Suprapubic skin (tissue), 4 donors: ENCODE results near the gene HERC2. TPM values are rescaled to one million over a fixed set of nuclear protein-coding genes. Genes with fewer than 3 reads are reported as not detected.
A peak's percentile ranks its signal among the peaks of the same experiment; 100 is the strongest.

ENCODE experiments used
- DNase-seq, 2 donors: peaks; one replicate each; pipeline ENCODE4 v3.0.0-alpha.2; 2019; ENCODE audit warnings: low spot score in 2 of 2
- H3K27ac ChIP-seq: fragments of 200-600 bp; sonication (generic); one replicate; pipeline ENCODE4 v1.5.1; 2019
- H3K27me3 ChIP-seq: fragments of 200-600 bp; sonication (generic); one replicate; pipeline ENCODE4 v1.5.1; 2019
- H3K36me3 ChIP-seq: fragments of 200-600 bp; sonication (generic); one replicate; pipeline ENCODE4 v1.5.1; 2019
- H3K4me1 ChIP-seq: fragments of 200-600 bp; sonication (generic); one replicate; pipeline ENCODE4 v1.5.1; 2019
- H3K4me3 ChIP-seq: fragments of 200-600 bp; sonication (generic); one replicate; pipeline ENCODE4 v1.5.1; 2019; ENCODE audit warnings: mild to moderate bottlenecking
- H3K9me3 ChIP-seq: fragments of 200-600 bp; sonication (generic); one replicate; pipeline ENCODE4 v1.5.1; 2019
- CTCF ChIP-seq, 2 donors: fragments of 200-600 bp in 1 of 2; fragments of 450-650 bp in 1 of 2; sonication (generic) in 1 of 2; IDR thresholded peaks; one replicate each; pipeline ENCODE4 v1.5.1; 2016 to 2019; ENCODE audit warnings: antibody characterized with exemption in 2 of 2, mild to moderate bottlenecking in 1 of 2, moderate library complexity in 1 of 2
- EP300 ChIP-seq: sonication (generic); formaldehyde crosslinking; IDR thresholded peaks from one replicate; pipeline ENCODE4 v1.6.1; 2017; ENCODE audit warnings: antibody characterized with exemption
- POLR2A ChIP-seq, 2 donors: fragments of 450-650 bp; IDR thresholded peaks; one replicate each; pipeline ENCODE4 v1.6.1; 2017; ENCODE audit warnings: antibody characterized with exemption in 2 of 2, mild to moderate bottlenecking in 2 of 2, moderate library complexity in 2 of 2
- POLR2AphosphoS5 ChIP-seq, 3 donors: sonication (generic); formaldehyde crosslinking; IDR thresholded peaks; one replicate each; pipeline ENCODE4 v1.6.1; 2017; ENCODE audit warnings: antibody characterized with exemption in 3 of 3
- WGBS: methylation state at CpG from one replicate; pipeline ENCODE4 v1.1.5; 2018; 5-methylcytosine and 5-hydroxymethylcytosine counted together
- total RNA-seq, 4 donors: library from RNA; depleted of rRNA; stranded (reverse); fragments of >200 nt; gene quantifications; one replicate each; pipeline ENCODE4 v1.1.0, GENCODE V29; 2016

The HERC2 gene
- total RNA-seq, 4 donors from 2014 or later, result 45.2 to 111 (median 73.8) TPM

- peak in 1 of 2 donors; percentile 41 for DNase-seq
- WGBS, result 76% methylated on average over 9 of the region's 10 CpGs
These were observed 220.0 kb downstream of the HERC2 start for GRCh38 chr15:28101983-28102441.

DNA sequence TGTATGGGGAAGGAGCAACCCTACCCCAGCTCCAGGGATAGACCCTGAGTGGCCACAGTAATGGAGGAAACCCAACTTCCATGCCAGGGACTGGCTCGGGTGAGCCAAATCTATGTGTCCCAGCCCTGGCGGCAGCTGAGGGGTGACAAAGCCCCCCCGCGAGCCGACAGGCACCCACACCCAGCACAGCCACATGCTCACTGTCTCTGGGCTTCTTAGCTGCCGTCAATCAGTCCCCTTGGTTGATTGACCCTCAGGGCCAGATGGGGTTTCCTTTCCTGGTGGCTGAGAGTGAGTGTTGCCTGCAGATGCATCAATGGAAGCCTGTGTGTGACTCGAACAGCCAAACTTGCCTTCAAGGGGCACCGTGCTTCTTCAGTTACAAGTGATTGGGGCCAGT, 220.8 kb downstream of the HERC2 start:
- 88% methylated on average over 7 of the region's 8 CpGs for WGBS
- Histone ChIP-seq H3K27me3 (peaks cover 39% of the 10 kb centered on the region), H3K4me3 (no peak overlapping the region), H3K9me3 (no peaks in the 10 kb centered on the region), H3K4me1 (peaks cover 32% of the 10 kb centered on the region), H3K36me3 (no peaks in the 10 kb centered on the region), H3K27ac (no peak overlapping the region)
- TF ChIP-seq POLR2AphosphoS5 (IDR thresholded peaks at IDR 0.05) (no peak), POLR2A (IDR thresholded peaks at IDR 0.05) (no peak), EP300 (no peak), CTCF (IDR thresholded peaks at IDR 0.05) (no peak)
- peak in 1 of 2 donors; percentile 67 for DNase-seq

More at GRCh38 chr15:28101983-28102441, 220.0 kb downstream of the HERC2 start:
- H3K27me3 ChIP-seq, result peaks cover 42% of the 10 kb centered on the region
- TF ChIP-seq POLR2A (IDR thresholded peaks at IDR 0.05) (no peak), EP300 (no peak), CTCF (IDR thresholded peaks at IDR 0.05) (no peak), POLR2AphosphoS5 (IDR thresholded peaks at IDR 0.05) (no peak)
- H3K27ac ChIP-seq, result no peak overlapping the region
- peaks cover 32% of the 10 kb centered on the region for H3K4me1 ChIP-seq
- H3K4me3 ChIP-seq, result no peak overlapping the region
- no peaks in the 10 kb centered on the region for H3K36me3 ChIP-seq
- no peaks in the 10 kb centered on the region for H3K9me3 ChIP-seq

DNA sequence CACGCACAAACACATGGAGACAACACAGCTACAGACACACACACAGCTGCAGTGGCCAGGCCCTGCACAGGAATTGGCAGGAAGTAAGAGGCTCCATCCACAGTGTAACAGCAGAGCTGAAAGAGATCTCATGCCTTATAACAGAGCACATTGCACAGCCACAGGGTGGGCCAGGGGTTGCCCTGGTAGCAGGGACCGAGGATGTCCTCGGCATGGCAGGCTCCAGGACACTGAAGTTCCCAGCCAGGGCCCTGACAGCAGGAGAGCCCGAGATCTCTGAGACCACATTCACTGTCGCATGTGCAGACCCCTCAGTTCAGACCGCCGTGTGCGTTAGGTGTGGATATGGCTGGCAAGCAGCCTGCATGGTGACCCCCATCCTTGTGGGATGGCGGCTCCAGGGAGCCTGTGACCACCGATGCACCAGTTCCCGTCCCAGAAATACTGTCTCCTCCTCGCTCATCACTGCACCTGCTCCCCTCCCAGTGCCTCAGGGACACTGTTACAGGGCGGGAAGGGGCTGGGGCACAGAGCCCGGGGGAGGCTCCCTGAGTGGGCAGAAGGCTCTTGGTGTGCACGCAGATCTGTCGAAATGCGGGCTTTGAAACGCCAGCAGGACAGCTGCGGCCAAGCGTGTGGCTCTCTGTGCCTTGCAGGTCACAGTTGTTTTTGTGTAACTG, 221.3 kb downstream of the HERC2 start:
- 90% methylated on average over 10 of the region's 20 CpGs for WGBS
- no peaks in the 10 kb centered on the region for H3K9me3 ChIP-seq
- no peak overlapping the region for H3K27ac ChIP-seq
- TF ChIP-seq POLR2A (IDR thresholded peaks at IDR 0.05) (no peak), EP300 (no peak), CTCF (IDR thresholded peaks at IDR 0.05) (no peak), POLR2AphosphoS5 (IDR thresholded peaks at IDR 0.05) (no peak)
- H3K4me1 ChIP-seq, result peaks cover 36% of the 10 kb centered on the region
- H3K27me3 ChIP-seq, result peaks cover 41% of the 10 kb centered on the region
- no peak overlapping the region for H3K4me3 ChIP-seq
- H3K36me3 ChIP-seq, result no peaks in the 10 kb centered on the region
- DNase-seq, result peak; percentile 37 to 74

GRCh38 chr15:28099555-28100140, 222.3 kb downstream of the HERC2 start:
- Histone ChIP-seq H3K27me3 (peaks cover 45% of the 10 kb centered on the region), H3K4me1 (peaks cover 46% of the 10 kb centered on the region), H3K9me3 (no peaks in the 10 kb centered on the region), H3K4me3 (peak overlapping the region; percentile 32), H3K36me3 (no peaks in the 10 kb centered on the region), H3K27ac (no peak overlapping the region)
- no peak for DNase-seq
- WGBS, result 19% methylated on average over 14 of the region's 16 CpGs
- TF ChIP-seq POLR2AphosphoS5 (IDR thresholded peaks at IDR 0.05) (no peak), EP300 (no peak), POLR2A (IDR thresholded peaks at IDR 0.05) (no peak), CTCF (IDR thresholded peaks at IDR 0.05) (no peak)

- H3K4me3 ChIP-seq, result peak within 1 kb of the TSS; percentile 32
- no peaks in the 10 kb centered on the region for H3K9me3 ChIP-seq
- no peak for TF ChIP-seq EP300
- no peak for TF ChIP-seq POLR2A (IDR thresholded peaks at IDR 0.05)
- TF ChIP-seq POLR2AphosphoS5 (IDR thresholded peaks at IDR 0.05), result no peak
- no peak for TF ChIP-seq CTCF (IDR thresholded peaks at IDR 0.05)
- WGBS, result 11% methylated on average over 15 of the region's 52 CpGs
- H3K36me3 ChIP-seq, result no peaks in the 10 kb centered on the region
- peak in 1 of 2 donors; percentile 79 for DNase-seq
- H3K27me3 ChIP-seq, result peaks cover 48% of the 10 kb centered on the region
- peaks cover 53% of the 10 kb centered on the region for H3K4me1 ChIP-seq
- no peak within 1 kb of the TSS for H3K27ac ChIP-seq
These were observed 223.0 kb downstream of the HERC2 start, which contains the start of gene OCA2 for GRCh38 chr15:28098766-28099554. TSS of gene OCA2 (minus strand) at chr15:28099315. CDS start at chr15:28081874, 17,441 bp downstream.
